CD4-positive, alpha-beta T cell (primary cell): Measurements from ENCODE around the gene ARL4D. TPM values are rescaled to one million over a fixed set of nuclear protein-coding genes. Genes with fewer than 3 reads are reported as not detected.

Source experiments
- ATAC-seq: fragments of 200-7000 bp; cut with Tn5 transposase; one replicate; pipeline ENCODE4 v1.10.0; 2022; ENCODE audit warnings: mild to moderate bottlenecking; ENCODE audit not compliant: poor library complexity
- CTCF ChIA-PET: fragments of 350-600 bp; sonication (Branson Sonifier 250); formaldehyde crosslinking; loops from one replicate; lab custom pipeline; 2021; ENCODE audit warnings: antibody characterized with exemption, inconsistent platforms; lab: Charles Lee
- POLR2A ChIA-PET: fragments of 350-600 bp; sonication (Branson Sonifier 250); formaldehyde crosslinking; loops from one replicate; lab custom pipeline; 2021; ENCODE audit warnings: antibody characterized with exemption, inconsistent platforms; lab: Charles Lee
- DNase-seq, 14 experiments: peaks; one replicate each; pipeline ENCODE4 v3.0.0-alpha.2; 2013 to 2020; ENCODE audit warnings: mixed read lengths in 2 of 14
- H3K27ac ChIP-seq, 2 donors: one replicate each; pipeline versions ENCODE4 v1.5.1 to v1.7.0; 2013; ENCODE audit warnings: low read length in 2 of 2, low read depth in 1 of 2, mild to moderate bottlenecking in 1 of 2
- H3K27me3 ChIP-seq, 2 experiments: 1 replicate in 1 of 2; 2 replicates in 1 of 2; pipeline versions ENCODE4 v1.6.1 to v1.7.0; 2013; ENCODE audit warnings: low read length in 2 of 2, control low read depth in 1 of 2, mild to moderate bottlenecking in 1 of 2, moderate library complexity in 1 of 2; ENCODE audit not compliant: insufficient read depth in 2 of 2, control insufficient read depth in 1 of 2
- H3K36me3 ChIP-seq: one replicate; pipeline ENCODE4 v1.6.1; 2013; ENCODE audit warnings: low read length, control low read depth; ENCODE audit not compliant: insufficient read depth
- H3K4me1 ChIP-seq: one replicate; pipeline ENCODE4 v1.6.1; 2013; ENCODE audit warnings: low read length, control low read depth; ENCODE audit not compliant: insufficient read depth
- H3K4me3 ChIP-seq: one replicate; pipeline ENCODE4 v1.5.1; 2013; ENCODE audit warnings: mild to moderate bottlenecking, low read length, moderate library complexity
- H3K9me3 ChIP-seq, 2 experiments: 1 replicate in 1 of 2; 2 replicates in 1 of 2; pipeline versions ENCODE4 v1.6.1 to v1.7.0; 2013; ENCODE audit warnings: low read length in 2 of 2, mild to moderate bottlenecking in 2 of 2, control low read depth in 1 of 2, moderate library complexity in 1 of 2; ENCODE audit not compliant: control insufficient read depth in 1 of 2, insufficient read depth in 1 of 2
- H3K27ac Mint-ChIP-seq: one replicate; pipeline ENCODE4 v1.8.0; 2020; ENCODE audit warnings: mixed read lengths
- H3K27me3 Mint-ChIP-seq: one replicate; pipeline ENCODE4 v1.8.0; 2021; ENCODE audit warnings: mixed read lengths
- H3K36me3 Mint-ChIP-seq: one replicate; pipeline ENCODE4 v1.8.0; 2021; ENCODE audit warnings: low read depth, mixed read lengths
- H3K4me1 Mint-ChIP-seq: one replicate; pipeline ENCODE4 v1.8.0; 2021; ENCODE audit warnings: low read depth, mixed read lengths
- H3K4me3 Mint-ChIP-seq: one replicate; pipeline ENCODE4 v1.8.0; 2020; ENCODE audit warnings: mild to moderate bottlenecking, mixed read lengths
- H3K9me3 Mint-ChIP-seq: one replicate; pipeline ENCODE4 v1.8.0; 2020; ENCODE audit warnings: mixed read lengths
- CTCF ChIP-seq: fragments of 200-600 bp; IDR thresholded peaks from one replicate; pipeline ENCODE4 v1.8.0; 2022; ENCODE audit warnings: antibody characterized with exemption, mild to moderate bottlenecking
- intact Hi-C, 2 experiments: fragments of 100-400 bp; cut with DNase I in 1 of 2; cut with micrococcal nuclease in 1 of 2; formaldehyde crosslinking; loops; one replicate each; pipeline versions ENCODE4 v1.15.1 to v1.9.0; 2023 to 2025; cut with DNase I, micrococcal nuclease
- total RNA-seq, 174 experiments: library from RNA in 2 of 174; stranded (reverse) in 2 of 174; gene quantifications; one replicate each; pipeline ENCODE4 v1.2.3 and lab custom pipeline; 2021 to 2026

Gene ARL4D
- total RNA-seq, 2 experiments from 2014 or later, result 2.4 to 2.9 TPM

- Histone ChIP-seq H3K27me3 (no peaks in the 10 kb centered on the region), H3K36me3 (no peaks in the 10 kb centered on the region), H3K27ac (peak overlapping the region; percentile 86 to 97), H3K4me1 (peaks cover 38% of the 10 kb centered on the region), H3K4me3 (peak overlapping the region; percentile 83), H3K9me3 (no peaks in the 10 kb centered on the region)
- ChIA-PET POLR2A (interaction anchor here (0.6 to 6.8 kb wide), 46 partner anchors 7 to 1943 kb away, joined by 3 to 445 read pairs (median 5); partner anchors contain the start of genes ACLY, ARL4D, BECN1 and BRCA1), CTCF (interaction anchor here (0.8 to 3.3 kb wide), 6 partner anchors 19 to 371 kb away, joined by 3 to 25 read pairs (median 8); partner anchors contain the start of genes DHX8 and RPL27)
- H3K27ac Mint-ChIP-seq, result peak overlapping the region; percentile 98
- peaks cover 48% of the 10 kb centered on the region for H3K4me1 Mint-ChIP-seq
- H3K9me3 Mint-ChIP-seq, result no peaks in the 10 kb centered on the region
- ATAC-seq, result peak; percentile 64
- peak overlapping the region; percentile 95 for H3K4me3 Mint-ChIP-seq
- intact Hi-C loops, result loop anchor here (1.0 to 10.0 kb wide), 4 partner anchors 19 to 544 kb away; partner anchors contain the start of gene BECN1 (in 1 of the 2)
- no peaks in the 10 kb centered on the region for H3K27me3 Mint-ChIP-seq
- peaks cover 5% of the 10 kb centered on the region for H3K36me3 Mint-ChIP-seq
- TF ChIP-seq CTCF, result no peak
- peak; percentile 45 to 82 (median 59) for DNase-seq
Observed at GRCh38 chr17:43368740-43369506, 29.9 kb upstream of the ARL4D start.

- peaks cover 5% of the 10 kb centered on the region for H3K36me3 Mint-ChIP-seq
- intact Hi-C loops, result loop anchor here in 1 of 2 experiments (2.0 to 10.0 kb wide), 2 partner anchors 55 to 545 kb away; partner anchors contain the start of gene BECN1
- no peaks in the 10 kb centered on the region for H3K9me3 Mint-ChIP-seq
- H3K27me3 ChIP-seq, result no peaks in the 10 kb centered on the region
- no peaks in the 10 kb centered on the region for H3K9me3 ChIP-seq
- DNase-seq (no peak), ATAC-seq (no peak)
- no peak overlapping the region for H3K4me3 ChIP-seq
- peak overlapping the region; percentile 95 for H3K4me3 Mint-ChIP-seq
- ChIA-PET CTCF (interaction anchor here (1.8 to 2.5 kb wide), 3 partner anchors 18 to 36 kb away, joined by 3 to 17 read pairs (median 7); no protein-coding TSS in a partner anchor), POLR2A (interaction anchor here (0.6 to 6.8 kb wide), 9 partner anchors 9 to 1942 kb away, joined by 3 to 445 read pairs (median 49); partner anchors contain the start of genes DHX8 and TMEM106A)
- H3K36me3 ChIP-seq, result no peaks in the 10 kb centered on the region
- peak overlapping the region; percentile 86 to 97 for H3K27ac ChIP-seq
- H3K4me1 Mint-ChIP-seq, result peaks cover 48% of the 10 kb centered on the region
- H3K27ac Mint-ChIP-seq, result peak overlapping the region; percentile 98
- TF ChIP-seq CTCF, result no peak
- H3K27me3 Mint-ChIP-seq, result no peaks in the 10 kb centered on the region
- peaks cover 38% of the 10 kb centered on the region for H3K4me1 ChIP-seq
Observed at GRCh38 chr17:43369986-43370385, 28.8 kb upstream of the ARL4D start.

DNA sequence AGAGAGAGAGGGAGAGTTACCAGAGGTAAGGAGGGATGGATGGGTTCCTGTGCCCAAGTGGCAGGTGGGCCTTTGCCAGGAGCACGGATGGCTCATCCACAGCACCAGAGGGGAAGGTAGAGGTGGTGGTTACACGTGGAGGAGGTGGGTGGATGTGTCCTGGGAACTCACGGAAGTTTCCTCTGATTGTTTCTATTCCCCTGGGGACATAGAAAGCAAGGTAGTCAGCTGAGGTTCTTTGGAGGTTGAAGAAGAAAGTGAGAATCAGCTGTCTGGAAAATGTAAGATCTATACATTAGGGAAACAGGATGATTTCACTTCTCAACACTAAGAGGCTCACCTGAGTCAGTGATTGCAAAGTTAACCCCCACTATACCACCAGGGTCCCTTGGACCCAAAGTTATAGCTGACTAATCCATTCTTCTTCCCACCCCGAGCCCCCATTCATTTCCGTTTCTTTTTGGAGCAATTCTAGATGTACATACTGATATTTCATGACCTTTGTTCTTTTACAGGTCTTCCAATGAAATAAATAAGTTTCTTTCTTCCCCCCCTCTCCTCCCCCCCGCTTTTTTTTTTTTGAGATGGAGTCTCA is 27.5 kb upstream of the ARL4D start:
- peaks cover 41% of the 10 kb centered on the region for H3K4me1 Mint-ChIP-seq
- H3K27ac Mint-ChIP-seq, result no peak overlapping the region
- no peak for TF ChIP-seq CTCF
- CTCF ChIA-PET, result interaction anchor here (1.2 to 1.8 kb wide), 2 partner anchors 37 to 112 kb away, joined by 3 to 5 read pairs; partner anchors contain the start of gene DHX8
- ATAC-seq (no peak), DNase-seq (no peak)
- H3K9me3 Mint-ChIP-seq, result no peaks in the 10 kb centered on the region
- no peaks in the 10 kb centered on the region for H3K27me3 ChIP-seq
- H3K36me3 ChIP-seq, result no peaks in the 10 kb centered on the region
- no peaks in the 10 kb centered on the region for H3K27me3 Mint-ChIP-seq
- intact Hi-C loops, result no loop called here
- no peaks in the 10 kb centered on the region for H3K9me3 ChIP-seq
- no peak overlapping the region for H3K4me3 ChIP-seq
- no peak overlapping the region for H3K27ac ChIP-seq
- H3K36me3 Mint-ChIP-seq, result peaks cover 5% of the 10 kb centered on the region
- H3K4me3 Mint-ChIP-seq, result peak overlapping the region; percentile 43
- POLR2A ChIA-PET, result interaction anchor here (0.6 to 6.8 kb wide), 3 partner anchors 11 to 18 kb away, joined by 4 to 445 read pairs (median 70); no protein-coding TSS in a partner anchor
- peaks cover 43% of the 10 kb centered on the region for H3K4me1 ChIP-seq
